T-cell (primary cell): ENCODE data around the gene NEK2. TPM values are rescaled to one million over a fixed set of nuclear protein-coding genes. Genes with fewer than 3 reads are reported as not detected.

Source experiments
- ATAC-seq, 4 experiments: fragments of 200-7000 bp in 3 of 4; fragments of 150-1000 bp in 1 of 4; cut with Tn5 transposase; replicated peaks in 1 of 4; 1 replicate in 3 of 4; 2 replicates in 1 of 4; pipeline ENCODE4 v1.10.0; 2021; ENCODE audit warnings: moderate library complexity in 3 of 4, mild to moderate bottlenecking in 2 of 4, moderate number of reproducible peaks in 1 of 4
- CTCF ChIA-PET, 2 donors: fragments of 300-600 bp; sonication (Branson Sonifier 250); formaldehyde crosslinking; loops; one replicate each; lab custom pipeline; 2022; ENCODE audit warnings: antibody characterized with exemption in 2 of 2; lab: Charles Lee
- POLR2A ChIA-PET, 2 donors: fragments of 300-600 bp; sonication (Branson Sonifier 250); formaldehyde crosslinking; loops; one replicate each; lab custom pipeline; 2022; ENCODE audit warnings: antibody characterized with exemption in 2 of 2; lab: Charles Lee
- DNase-seq, 35 experiments: peaks; one replicate each; pipeline versions ENCODE4 v3.0.0 to v3.0.0-alpha.2; 2013 to 2023
- H3K27ac ChIP-seq: one replicate; pipeline ENCODE4 v1.5.1; 2013; ENCODE audit warnings: low read length
- H3K27me3 ChIP-seq, 2 experiments: replicated peaks in 1 of 2; 1 replicate in 1 of 2; 2 replicates in 1 of 2; pipeline versions ENCODE4 v1.6.1 to v1.7.0; 2013; ENCODE audit warnings: low read length in 1 of 2, mixed read lengths in 1 of 2; ENCODE audit not compliant: control insufficient read depth in 2 of 2, insufficient read depth in 2 of 2; ENCODE audit errors: extremely low read depth in 1 of 2
- H3K36me3 ChIP-seq, 2 donors: 1 replicate in 1 of 2; 2 replicates in 1 of 2; pipeline versions ENCODE4 v1.6.1 to v1.7.0; 2013; ENCODE audit warnings: low read length in 1 of 2; ENCODE audit not compliant: control insufficient read depth in 2 of 2, insufficient read depth in 1 of 2; ENCODE audit errors: extremely low read depth in 1 of 2
- H3K4me1 ChIP-seq, 2 experiments: 1 replicate in 1 of 2; 2 replicates in 1 of 2; pipeline versions ENCODE4 v1.6.1 to v1.7.0; 2013; ENCODE audit warnings: low read length in 2 of 2, mixed read lengths in 1 of 2; ENCODE audit not compliant: insufficient read depth in 2 of 2, control insufficient read depth in 1 of 2; ENCODE audit errors: extremely low read depth in 1 of 2
- H3K4me3 ChIP-seq, 2 donors: 1 replicate in 1 of 2; 2 replicates in 1 of 2; pipeline versions ENCODE4 v1.5.1 to v1.7.0; 2013; ENCODE audit warnings: mild to moderate bottlenecking in 2 of 2, low read length in 1 of 2, moderate library complexity in 1 of 2; ENCODE audit not compliant: control insufficient read depth in 1 of 2; ENCODE audit errors: extremely low read depth in 1 of 2
- H3K9me3 ChIP-seq: 2 replicates; pipeline ENCODE4 v1.7.0; 2013
- H3K27ac Mint-ChIP-seq, 2 donors: one replicate each; pipeline ENCODE4 v1.8.0; 2020 to 2021; ENCODE audit warnings: mild to moderate bottlenecking in 2 of 2, mixed read lengths in 2 of 2
- H3K27me3 Mint-ChIP-seq, 2 donors: one replicate each; pipeline ENCODE4 v1.8.0; 2021 to 2022; ENCODE audit warnings: mixed read lengths in 2 of 2
- H3K36me3 Mint-ChIP-seq: one replicate; pipeline ENCODE4 v1.8.0; 2021; ENCODE audit warnings: mixed read lengths
- H3K4me1 Mint-ChIP-seq, 3 donors: one replicate each; pipeline ENCODE4 v1.8.0; 2020 to 2022; ENCODE audit warnings: mixed read lengths in 3 of 3, mild to moderate bottlenecking in 1 of 3
- H3K4me3 Mint-ChIP-seq, 3 donors: one replicate each; pipeline ENCODE4 v1.8.0; 2020 to 2022; ENCODE audit warnings: mild to moderate bottlenecking in 3 of 3, mixed read lengths in 3 of 3, moderate library complexity in 3 of 3
- H3K9me3 Mint-ChIP-seq, 3 donors: one replicate each; pipeline ENCODE4 v1.8.0; 2020 to 2022; ENCODE audit warnings: mixed read lengths in 3 of 3
- WGBS: methylation state at CpG from one replicate; pipeline ENCODE4 v1.1.5; 2013; ENCODE audit warnings: missing lambda C conversion rate; ENCODE audit not compliant: insufficient coverage; 5-methylcytosine and 5-hydroxymethylcytosine counted together
- total RNA-seq, 35 experiments: library from RNA in 6 of 35; stranded (reverse) in 6 of 35; fragments of 120-200 nt in 1 of 35; gene quantifications; one replicate each; pipeline versions ENCODE4 v1.2.1 to v1.2.4 and lab custom pipeline; 2013 to 2026

NEK2 gene
- total RNA-seq, 5 donors from 2014 or later (not counting 1 experiment from before 2014, with no cell fraction given): 0.16 to 0.63 (median 0.37) TPM

DNA sequence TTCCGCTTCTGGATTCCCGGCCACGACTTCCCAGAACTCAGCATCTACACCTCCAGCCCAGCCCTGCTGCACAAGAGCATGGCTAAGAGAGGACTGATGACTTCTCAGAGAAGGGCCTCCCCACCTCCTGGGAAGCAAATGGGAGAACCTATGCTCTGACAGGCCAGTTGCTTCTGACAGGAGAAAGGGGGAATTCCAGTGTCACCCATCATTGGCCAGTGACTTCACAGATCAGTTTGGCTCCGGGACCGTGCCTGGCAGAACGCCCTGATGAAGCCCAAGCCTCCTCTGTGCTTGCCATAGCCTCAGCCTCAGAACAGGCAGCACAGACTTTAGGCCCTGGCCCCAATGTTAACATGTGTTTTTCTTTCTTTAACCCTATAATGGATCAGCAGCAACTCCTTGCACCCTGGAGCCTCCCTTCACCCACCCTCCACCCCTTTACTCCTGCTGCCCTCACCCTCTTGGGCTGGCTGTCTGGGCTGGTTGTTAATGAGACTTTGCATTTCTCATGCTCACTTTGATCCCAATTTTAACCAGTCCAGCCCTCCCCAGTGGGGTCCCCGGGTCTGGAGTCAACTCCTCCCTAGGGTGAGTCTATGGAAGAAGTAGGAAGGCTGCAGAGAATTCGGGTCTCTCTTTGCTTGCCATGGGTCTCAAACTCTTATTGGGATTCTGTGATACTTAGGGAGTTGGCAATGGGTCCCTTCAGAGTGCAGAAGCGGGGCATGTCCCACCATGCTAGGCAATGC lies 53.8 kb downstream of the NEK2 start:
- POLR2A ChIA-PET: no interaction called here
- CTCF ChIA-PET: no interaction called here
- Mint-ChIP-seq H3K27me3 (no peaks in the 10 kb centered on the region), H3K9me3 (no peaks in the 10 kb centered on the region), H3K36me3 (no peaks in the 10 kb centered on the region), H3K27ac (no peak overlapping the region), H3K4me1 (peaks cover 6 to 10% (median 8%) of the 10 kb centered on the region in 3 donors), H3K4me3 (no peak overlapping the region)
- H3K4me3 ChIP-seq: no peak overlapping the region
- no peak overlapping the region for H3K27ac ChIP-seq
- H3K9me3 ChIP-seq: no peaks in the 10 kb centered on the region
- H3K36me3 ChIP-seq: no peaks in the 10 kb centered on the region
- no peak for DNase-seq
- WGBS: 94% methylated on average over 3 of the region's 9 CpGs
- no peaks in the 10 kb centered on the region for H3K27me3 ChIP-seq
- no peak for ATAC-seq
- H3K4me1 ChIP-seq: no peaks in the 10 kb centered on the region

DNA sequence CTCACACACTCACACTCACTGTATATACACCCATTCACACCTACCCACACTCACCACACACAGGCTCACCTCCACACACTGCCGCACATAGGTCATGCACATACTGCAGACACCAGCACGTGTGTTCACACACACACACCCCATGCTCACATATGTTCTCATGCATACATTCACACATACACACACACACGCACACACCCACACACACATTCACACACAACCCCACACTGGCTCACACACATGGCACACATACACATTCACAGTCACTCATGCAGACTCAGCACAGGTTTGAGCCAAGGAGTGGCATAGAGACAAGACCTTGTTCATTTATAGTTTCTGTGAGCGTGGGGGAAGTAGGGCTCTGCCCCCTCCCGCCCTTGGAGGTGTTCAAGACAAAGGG lies 55.3 kb downstream of the NEK2 start:
- WGBS: 71% methylated on average over 4 of the region's 5 CpGs
- no peaks in the 10 kb centered on the region for H3K9me3 ChIP-seq
- POLR2A ChIA-PET: no interaction called here
- no peaks in the 10 kb centered on the region for H3K4me1 ChIP-seq
- no peak overlapping the region for H3K4me3 ChIP-seq
- H3K27ac ChIP-seq: no peak overlapping the region
- CTCF ChIA-PET: no interaction called here
- no peak for DNase-seq
- Mint-ChIP-seq H3K27me3 (no peaks in the 10 kb centered on the region), H3K27ac (no peak overlapping the region), H3K4me1 (peaks cover 6 to 10% (median 8%) of the 10 kb centered on the region in 3 donors), H3K9me3 (no peaks in the 10 kb centered on the region), H3K4me3 (no peak overlapping the region), H3K36me3 (no peaks in the 10 kb centered on the region)
- ATAC-seq: no peak
- H3K36me3 ChIP-seq: no peaks in the 10 kb centered on the region
- no peaks in the 10 kb centered on the region for H3K27me3 ChIP-seq

DNA sequence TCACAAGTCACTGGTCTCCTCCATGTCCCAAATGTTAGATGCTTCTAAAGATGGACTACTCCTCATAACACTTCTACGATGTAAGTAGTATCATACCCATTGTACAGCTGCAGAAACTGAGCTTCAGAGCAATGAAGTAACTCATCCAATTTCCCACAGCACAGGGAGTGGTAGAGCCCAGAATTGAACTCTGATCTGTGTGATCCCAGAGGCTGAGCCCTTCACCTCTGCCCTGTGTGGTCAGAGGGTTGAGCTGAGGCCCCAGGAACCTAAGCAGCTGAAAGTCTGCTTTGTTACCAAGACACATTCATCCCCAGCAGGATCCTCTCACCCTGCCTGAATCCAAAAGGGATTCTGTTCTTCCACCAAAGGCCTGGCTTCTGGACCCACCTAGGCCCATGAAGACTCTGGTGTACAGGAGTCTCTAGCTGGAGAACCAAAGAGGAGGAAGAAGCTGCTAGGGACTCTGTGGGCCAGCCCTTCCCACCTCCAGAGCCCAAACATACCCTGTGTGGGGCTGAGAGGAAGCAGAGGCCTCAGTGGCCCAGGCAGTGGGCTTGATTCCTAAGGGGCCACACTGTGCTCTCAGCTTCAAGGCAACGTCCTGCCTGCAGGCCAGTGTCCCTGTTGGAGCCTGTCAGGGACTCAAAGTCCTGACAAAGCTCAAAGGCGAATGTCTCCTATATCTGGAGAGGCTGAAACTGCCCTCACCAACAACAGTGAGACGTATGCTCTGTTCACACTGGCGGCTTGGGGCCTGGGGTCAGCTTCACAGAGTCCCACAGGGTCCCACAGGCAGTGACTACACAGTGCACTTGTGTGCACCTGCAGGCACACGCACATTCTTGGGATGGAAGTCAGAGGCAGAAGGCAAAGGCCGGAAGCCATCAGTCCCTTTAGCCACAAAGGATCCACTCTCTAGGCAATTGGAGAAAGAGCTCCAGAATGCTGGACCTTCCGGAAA lies 56.1 kb downstream of the NEK2 start:
- Histone ChIP-seq H3K27ac (no peak overlapping the region), H3K4me3 (no peak overlapping the region), H3K4me1 (no peaks in the 10 kb centered on the region), H3K36me3 (no peaks in the 10 kb centered on the region), H3K27me3 (peaks cover 0 to 3% of the 10 kb centered on the region in 2 experiments), H3K9me3 (no peaks in the 10 kb centered on the region)
- Mint-ChIP-seq H3K4me1 (peaks cover 6 to 10% (median 8%) of the 10 kb centered on the region in 3 donors), H3K4me3 (no peak overlapping the region), H3K27ac (no peak overlapping the region), H3K36me3 (no peaks in the 10 kb centered on the region), H3K9me3 (no peaks in the 10 kb centered on the region), H3K27me3 (no peaks in the 10 kb centered on the region)
- ATAC-seq (no peak), DNase-seq (no peak)
- ChIA-PET POLR2A (no interaction called here), CTCF (no interaction called here)
- WGBS: 86% methylated on average over 5 of the region's 8 CpGs

DNA sequence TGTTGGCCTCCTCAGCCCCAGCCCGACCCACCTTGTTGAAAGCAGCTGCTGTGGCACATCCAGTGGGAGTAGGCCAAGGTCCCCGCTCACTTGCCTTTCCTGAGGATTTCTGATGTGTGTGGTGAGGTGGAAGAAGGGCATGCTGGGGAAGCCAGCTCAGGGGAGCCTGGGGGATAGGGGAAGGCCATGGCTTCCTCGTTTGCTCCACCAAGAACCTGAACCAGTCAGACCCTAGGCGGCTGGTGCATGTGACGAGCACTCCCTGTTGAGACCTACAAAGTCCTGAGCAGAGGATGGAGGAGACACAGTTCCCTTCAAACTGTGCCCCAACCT lies 58.5 kb downstream of the NEK2 start:
- Mint-ChIP-seq H3K27ac (no peak overlapping the region), H3K4me3 (no peak overlapping the region), H3K36me3 (no peaks in the 10 kb centered on the region), H3K27me3 (no peaks in the 10 kb centered on the region), H3K4me1 (no peaks in the 10 kb centered on the region), H3K9me3 (no peaks in the 10 kb centered on the region)
- WGBS: 94% methylated on average over 4 of the region's 5 CpGs
- ChIA-PET POLR2A (no interaction called here), CTCF (interaction anchor here (0.5 to 0.6 kb wide), 2 partner anchors 22 to 35 kb away, joined by 3 to 9 read pairs; no protein-coding TSS in a partner anchor)
- Histone ChIP-seq H3K9me3 (no peaks in the 10 kb centered on the region), H3K27ac (no peak overlapping the region), H3K36me3 (no peaks in the 10 kb centered on the region), H3K27me3 (peaks cover 0 to 3% of the 10 kb centered on the region in 2 experiments), H3K4me1 (no peaks in the 10 kb centered on the region), H3K4me3 (no peak overlapping the region)
- DNase-seq: no peak
- no peak for ATAC-seq

DNA sequence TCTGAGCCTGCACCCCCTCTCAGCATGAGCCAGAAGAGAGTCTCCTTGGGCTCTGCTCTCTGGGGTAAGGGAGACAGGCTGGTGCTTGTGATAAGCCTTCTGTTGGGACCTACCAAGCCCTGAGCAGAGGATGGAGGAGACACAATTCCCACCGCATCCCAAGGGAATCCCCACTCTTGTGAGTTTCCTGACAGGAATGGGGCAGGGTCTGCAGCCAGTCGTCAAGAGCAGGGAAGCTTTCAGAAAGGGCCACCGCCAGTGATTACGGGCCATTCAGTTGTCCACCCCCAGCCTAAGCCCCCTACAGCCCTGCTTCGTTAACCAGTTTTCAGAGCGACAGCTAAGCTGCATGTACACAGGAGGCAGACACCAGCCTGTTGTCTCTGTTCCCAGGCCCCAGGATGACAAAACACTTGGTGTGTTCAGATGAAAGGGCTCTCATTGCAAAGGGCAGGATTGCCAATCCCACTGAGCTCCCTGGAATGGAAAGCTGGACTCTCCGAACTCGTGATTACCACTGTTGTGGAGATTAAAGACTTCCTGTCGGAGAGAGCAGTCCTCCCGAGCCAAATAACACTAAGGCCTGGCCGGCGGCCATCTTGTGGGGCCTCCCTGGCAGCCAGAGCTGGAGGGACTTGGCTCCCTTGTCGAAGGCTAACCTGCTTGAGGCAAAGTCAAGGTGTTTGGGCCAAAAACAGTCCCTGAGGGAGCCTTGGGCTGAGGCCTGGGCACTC lies 59.0 kb downstream of the NEK2 start:
- Histone ChIP-seq H3K27ac (no peak overlapping the region), H3K4me3 (no peak overlapping the region), H3K4me1 (no peaks in the 10 kb centered on the region), H3K36me3 (no peaks in the 10 kb centered on the region), H3K27me3 (peaks cover 0 to 3% of the 10 kb centered on the region in 2 experiments), H3K9me3 (no peaks in the 10 kb centered on the region)
- ChIA-PET POLR2A (no interaction called here), CTCF (interaction anchor here (0.6 kb wide), 2 partner anchors 34 to 1121 kb away, joined by 3 to 9 read pairs; no protein-coding TSS in a partner anchor)
- Mint-ChIP-seq H3K36me3 (no peaks in the 10 kb centered on the region), H3K27ac (no peak overlapping the region), H3K27me3 (no peaks in the 10 kb centered on the region), H3K4me1 (no peaks in the 10 kb centered on the region), H3K4me3 (no peak overlapping the region), H3K9me3 (no peaks in the 10 kb centered on the region)
- no peak for DNase-seq
- no peak for ATAC-seq
- WGBS: 89% methylated on average over 11 of the region's 13 CpGs

DNA sequence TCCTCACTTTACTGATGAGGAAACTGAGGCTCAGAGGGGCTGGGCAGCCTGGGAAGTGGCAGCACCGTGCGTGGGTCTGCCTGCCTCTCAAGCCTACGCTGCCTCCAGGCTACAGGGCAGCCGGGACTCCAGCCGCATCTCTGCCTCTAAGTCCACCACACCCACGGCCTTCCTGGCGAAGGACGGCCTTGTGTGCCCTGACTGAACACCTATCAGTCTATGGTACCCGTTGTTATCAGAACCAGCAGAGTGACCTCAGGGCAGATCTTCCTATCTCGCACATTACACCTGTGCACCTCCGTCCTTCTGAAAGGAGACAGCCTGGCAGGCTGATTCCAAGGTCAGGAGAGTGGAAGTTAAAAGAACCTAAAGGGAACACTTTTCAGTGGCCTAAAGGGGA lies 60.8 kb downstream of the NEK2 start:
- ATAC-seq: no peak
- Mint-ChIP-seq H3K36me3 (no peaks in the 10 kb centered on the region), H3K9me3 (no peaks in the 10 kb centered on the region), H3K27me3 (no peaks in the 10 kb centered on the region), H3K4me3 (no peak overlapping the region), H3K4me1 (no peaks in the 10 kb centered on the region), H3K27ac (no peak overlapping the region)
- DNase-seq: no peak
- Histone ChIP-seq H3K27me3 (peaks cover 0 to 3% of the 10 kb centered on the region in 2 experiments), H3K27ac (no peak overlapping the region), H3K36me3 (no peaks in the 10 kb centered on the region), H3K9me3 (no peaks in the 10 kb centered on the region), H3K4me1 (no peaks in the 10 kb centered on the region), H3K4me3 (no peak overlapping the region)
- 94% methylated on average over 6 of the region's 11 CpGs for WGBS
- POLR2A ChIA-PET: no interaction called here
- CTCF ChIA-PET: interaction anchor here in 1 of 2 donors (0.5 kb wide), 1 partner anchor 1687 kb away, joined by 3 read pairs; no protein-coding TSS in a partner anchor
